ENCODE results near the gene TBX20. TPM values are rescaled to one million over a fixed set of nuclear protein-coding genes. Genes with fewer than 3 reads are reported as not detected.
A peak's percentile ranks its signal among the peaks of the same experiment; 100 is the strongest.
"Not testable (repeated sequence)": the region's sequence is repeated elsewhere in the genome, so short reads cannot be mapped to it uniquely, and the experiment has no call there.

The TBX20 gene
- total RNA-seq, 1 donor from 2014 or later: not detected

- not testable (repeated sequence) for DNase-seq
Observed at GRCh38 chr7:35220176-35220575, 33.7 kb downstream of the TBX20 start.

- not testable (repeated sequence) for DNase-seq
Observed at GRCh38 chr7:35216033-35216432, 37.9 kb downstream of the TBX20 start.

GRCh38 chr7:35215063-35215462 is 38.8 kb downstream of the TBX20 start:
- DNase-seq: not testable (repeated sequence)

GRCh38 chr7:35206924-35207323 is 47.0 kb downstream of the TBX20 start:
- DNase-seq: not testable (repeated sequence)

GRCh38 chr7:35204850-35205249 is 49.0 kb downstream of the TBX20 start:
- not testable (repeated sequence) for DNase-seq

- not testable (repeated sequence) for DNase-seq
Observed at GRCh38 chr7:35204031-35204430, 49.9 kb downstream of the TBX20 start.

DNA sequence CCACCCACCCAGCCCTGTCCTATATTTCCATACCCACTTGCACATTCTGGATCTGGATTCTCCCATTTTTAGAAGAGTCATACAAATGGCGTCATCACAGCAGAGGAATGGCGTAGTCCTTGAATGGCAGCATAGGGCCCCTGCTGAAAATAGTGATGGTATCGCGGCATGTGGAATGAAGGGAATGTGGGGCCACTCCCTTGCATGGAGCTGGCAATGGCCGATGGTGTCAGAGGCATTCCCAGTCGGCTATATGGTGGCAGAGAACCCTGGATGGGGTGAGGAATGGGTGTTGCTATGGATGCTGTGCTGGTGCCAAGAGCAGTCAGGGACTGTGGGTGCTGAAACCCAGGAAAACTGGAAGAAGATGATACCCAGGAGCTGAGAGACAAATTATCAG is 51.5 kb downstream of the TBX20 start:
- not testable (repeated sequence) for DNase-seq

- not testable (repeated sequence) for DNase-seq
Observed at GRCh38 chr7:35200170-35200569, 53.7 kb downstream of the TBX20 start.

DNA sequence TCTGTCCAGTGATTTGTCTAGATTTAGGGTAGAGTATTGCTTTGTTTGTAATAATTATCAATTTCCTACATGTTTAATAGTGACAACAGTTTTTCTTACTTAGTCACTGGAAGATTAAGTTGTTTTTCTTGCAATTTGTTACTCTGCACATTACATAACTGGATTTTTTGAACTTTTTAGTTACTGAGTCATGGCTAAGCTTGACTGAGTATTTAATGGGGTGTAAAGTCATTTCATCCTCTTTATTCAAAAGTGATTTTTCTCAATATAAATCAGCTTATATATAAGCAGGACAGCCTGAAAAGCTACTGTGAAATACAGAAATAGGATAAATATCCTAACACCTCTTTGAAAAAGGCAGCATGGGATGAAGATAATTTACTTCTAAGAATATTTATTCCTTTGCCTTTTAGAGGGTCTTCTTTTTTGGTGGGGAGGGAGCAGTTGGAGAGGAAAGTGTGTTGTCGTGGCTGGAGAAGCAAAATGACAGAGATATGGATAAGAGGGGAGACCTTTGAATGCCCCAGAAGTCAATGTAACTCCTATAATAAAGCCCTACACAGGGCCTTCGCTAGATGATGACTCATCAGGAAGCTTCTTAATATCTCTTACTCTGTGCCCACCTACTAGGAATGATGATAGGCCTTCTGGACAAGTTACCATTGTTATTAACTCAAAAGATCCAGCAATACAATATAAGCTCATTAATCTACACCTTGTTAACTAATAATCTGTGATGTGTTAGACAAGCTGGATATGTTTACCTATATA is 55.3 kb downstream of the TBX20 start:
- not testable (repeated sequence) for DNase-seq

DNA sequence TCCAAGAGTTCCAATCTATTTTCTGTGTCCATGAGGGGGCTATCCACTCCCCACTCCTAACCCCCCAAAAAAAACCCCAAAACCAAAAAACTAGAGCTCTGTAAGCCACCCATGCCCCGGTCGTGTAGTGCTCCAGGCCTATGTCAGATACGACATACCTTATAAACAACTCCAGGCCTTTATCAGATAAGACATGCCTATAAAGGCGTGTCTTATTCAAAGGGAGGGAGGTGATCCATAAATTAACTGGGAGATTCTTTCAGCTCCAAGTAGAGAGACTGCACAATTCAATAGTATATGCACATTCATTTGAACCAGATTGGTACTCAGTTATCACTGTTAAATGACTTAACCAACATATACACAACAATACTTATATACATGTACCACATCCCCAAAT is 62.3 kb downstream of the TBX20 start:
- DNase-seq: not testable (repeated sequence)

DNA sequence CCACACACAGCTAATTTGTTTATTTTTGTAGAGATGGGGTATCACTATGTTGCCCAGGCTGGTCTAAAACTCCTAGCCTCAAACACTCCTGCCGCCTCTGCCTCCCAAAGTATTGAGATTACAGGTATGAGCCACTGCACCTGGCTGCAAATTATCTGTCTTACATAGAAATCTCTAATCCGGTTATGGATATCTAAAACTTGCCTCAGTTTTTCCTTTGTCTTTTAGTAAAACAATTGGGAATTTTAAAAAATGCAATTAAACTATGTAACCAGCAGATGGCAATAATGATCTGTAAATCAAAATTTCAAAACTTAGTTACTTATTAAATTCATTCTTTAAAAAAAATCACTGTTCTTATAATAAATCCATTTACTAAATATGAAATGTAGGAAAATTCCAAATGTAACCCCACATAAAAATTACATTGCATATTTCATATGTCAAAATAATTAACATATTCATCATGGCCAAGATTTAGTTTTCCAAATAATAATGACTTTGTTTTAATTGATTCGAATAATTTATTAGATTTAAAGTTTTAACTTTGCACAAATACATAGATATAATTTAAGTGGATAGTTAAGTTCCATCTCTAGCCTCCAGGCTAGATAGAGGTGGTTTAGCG is 63.6 kb downstream of the TBX20 start:
- not testable (repeated sequence) for DNase-seq

GRCh38 chr7:35186751-35187150 is 67.1 kb downstream of the TBX20 start:
- peak; percentile 19 for DNase-seq

GRCh38 chr7:35185908-35186731 is 67.8 kb downstream of the TBX20 start:
- DNase-seq: peak; percentile 31

GRCh38 chr7:35185578-35185907 is 68.4 kb downstream of the TBX20 start:
- not testable (repeated sequence) for DNase-seq

- DNase-seq: not testable (repeated sequence)
Observed at GRCh38 chr7:35184961-35185360, 68.9 kb downstream of the TBX20 start.

GRCh38 chr7:35183873-35184503 is 69.9 kb downstream of the TBX20 start:
- not testable (repeated sequence) for DNase-seq

- DNase-seq: not testable (repeated sequence)
Observed at GRCh38 chr7:35180665-35181064, 73.2 kb downstream of the TBX20 start.

DNA sequence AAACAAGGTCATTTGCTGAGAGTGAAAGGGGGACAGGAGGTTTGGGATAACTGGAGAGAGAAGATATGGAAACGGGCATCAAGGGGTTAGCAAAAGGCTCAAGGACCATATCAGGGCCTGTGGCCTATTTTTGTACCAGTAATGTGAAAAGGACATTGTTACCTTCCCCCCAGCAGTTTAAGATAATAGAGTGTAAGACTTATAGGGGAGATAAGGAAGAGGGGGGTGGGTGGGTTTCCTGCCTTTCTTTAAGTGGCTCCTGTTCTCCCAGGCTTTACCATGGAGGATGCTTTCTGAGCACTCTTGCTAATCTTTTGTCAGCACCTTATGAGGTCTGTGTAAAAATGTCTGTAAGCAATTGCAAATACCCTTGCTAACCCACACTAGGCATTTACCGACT is 80.7 kb downstream of the TBX20 start:
- not testable (repeated sequence) for DNase-seq

DNA sequence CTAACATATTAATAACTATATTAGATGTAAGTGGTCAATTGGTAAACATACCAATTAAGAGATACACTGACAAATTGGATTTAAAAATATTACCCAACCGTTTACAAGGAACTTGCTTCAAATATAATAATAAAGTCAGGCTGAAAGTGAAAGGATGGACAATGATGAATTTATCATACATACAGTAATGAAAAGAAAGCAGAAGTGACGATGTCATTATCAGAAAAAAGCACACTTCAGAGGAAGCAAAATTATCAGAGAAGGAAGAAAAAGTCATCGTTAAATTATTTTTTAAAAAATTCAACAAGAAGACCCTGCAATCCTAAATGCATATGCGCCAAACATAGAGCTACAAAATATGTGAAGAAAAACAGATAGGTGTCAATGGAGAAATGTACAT is 81.8 kb downstream of the TBX20 start:
- DNase-seq: not testable (repeated sequence)

DNA sequence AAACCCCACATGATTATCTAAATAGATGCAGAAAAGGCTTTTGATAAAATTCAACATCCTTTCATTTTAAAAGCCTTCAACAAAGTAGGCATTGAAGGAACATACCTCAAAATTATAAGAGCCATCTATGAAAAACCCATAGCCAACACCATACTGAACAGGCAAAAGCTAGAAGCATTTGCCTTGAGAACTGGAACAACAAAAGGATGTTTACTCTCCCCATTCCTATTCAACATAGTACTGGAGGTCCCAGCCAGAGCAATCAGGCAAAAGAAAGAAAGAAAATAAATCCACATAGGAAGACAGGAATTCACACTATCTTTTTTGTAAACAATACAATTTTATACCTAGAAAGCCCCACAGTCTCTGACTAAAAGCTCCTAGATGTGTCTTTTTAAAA is 86.2 kb downstream of the TBX20 start:
- not testable (repeated sequence) for DNase-seq

DNA sequence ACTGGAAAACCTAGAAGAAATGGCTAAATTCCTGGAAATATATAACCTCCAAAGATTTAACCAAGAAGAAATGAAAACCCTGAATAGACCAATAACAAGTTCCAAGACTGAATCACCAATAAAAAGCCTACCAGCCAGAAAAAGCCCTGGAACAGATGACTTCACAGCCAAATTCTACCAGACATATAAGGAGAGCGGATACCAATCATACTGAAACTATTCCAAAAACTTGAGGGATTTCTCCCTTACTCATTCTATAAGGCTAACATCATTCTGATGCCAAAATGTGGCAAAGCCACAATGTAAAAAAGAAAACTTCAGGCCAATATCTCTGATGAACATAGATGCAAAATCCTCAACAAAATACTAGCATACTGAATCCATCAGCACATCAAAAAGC is 86.7 kb downstream of the TBX20 start:
- DNase-seq: not testable (repeated sequence)

GRCh38 chr7:35161059-35161740 is 92.7 kb downstream of the TBX20 start:
- DNase-seq: not testable (repeated sequence)
